SIG-M5 (cell line): ENCODE data around the gene PER2.

Experiments used
- DNase-seq: peaks from one replicate; lab custom pipeline; 2025; lab: John Stamatoyannopoulos, UW

Gene PER2

DNA sequence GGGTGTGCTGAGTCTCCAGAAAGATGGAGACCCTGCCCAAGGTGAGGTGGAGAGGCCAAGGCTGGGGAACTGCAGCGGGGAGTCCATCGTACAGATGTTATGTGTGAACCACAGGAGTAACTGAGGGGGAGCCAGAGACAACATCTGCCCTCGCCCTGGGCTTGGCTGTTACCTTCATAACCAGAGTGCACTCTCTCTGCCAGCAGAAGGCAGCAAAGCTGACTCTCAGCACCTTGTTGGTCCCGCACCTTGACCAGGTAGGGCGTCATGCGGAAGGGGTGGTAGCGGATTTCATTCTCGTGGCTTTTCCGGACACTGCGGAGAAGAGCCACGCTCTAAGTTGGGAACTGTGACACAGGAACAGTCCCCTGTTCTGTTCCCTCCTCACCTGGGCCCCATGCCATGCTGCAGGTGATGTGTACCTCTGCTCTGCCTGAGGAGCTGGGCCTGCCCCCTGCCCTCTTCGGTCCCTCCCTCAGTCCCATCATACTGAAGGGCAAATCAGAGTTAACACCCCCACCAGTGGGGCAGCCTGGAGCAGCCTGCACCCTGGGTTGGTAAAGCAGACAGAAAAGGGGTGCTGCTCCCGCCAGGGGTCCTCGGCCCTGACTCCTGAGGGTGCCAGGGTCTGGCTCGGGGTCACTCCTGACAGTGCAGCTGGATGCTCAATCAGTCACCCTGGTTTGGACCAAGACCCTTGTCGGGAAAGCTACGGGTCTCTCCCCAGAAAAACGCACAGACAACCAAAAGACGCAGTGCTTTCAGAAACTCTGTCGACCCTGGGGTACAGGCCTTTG lies 20.3 kb downstream of the PER2 start:
- no peak for DNase-seq

DNA sequence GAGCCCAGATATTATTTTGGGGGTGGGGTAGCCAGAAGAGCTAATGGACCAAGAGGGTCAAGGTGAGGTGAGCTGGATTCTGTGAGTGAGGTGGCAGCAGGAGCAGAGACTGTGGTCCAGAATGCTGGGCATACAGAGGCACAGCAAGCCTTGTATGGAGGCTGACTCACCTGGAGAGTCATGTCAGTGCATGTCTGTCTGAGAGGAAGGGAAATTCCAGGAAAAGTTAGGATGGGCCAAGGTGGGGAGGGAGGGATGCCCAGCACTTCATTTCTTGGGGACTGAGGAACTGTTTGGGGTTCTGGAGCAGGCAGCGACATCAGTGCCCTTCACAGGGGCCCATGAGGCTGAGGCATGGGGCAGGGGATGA lies 21.1 kb downstream of the PER2 start:
- no peak for DNase-seq

DNA sequence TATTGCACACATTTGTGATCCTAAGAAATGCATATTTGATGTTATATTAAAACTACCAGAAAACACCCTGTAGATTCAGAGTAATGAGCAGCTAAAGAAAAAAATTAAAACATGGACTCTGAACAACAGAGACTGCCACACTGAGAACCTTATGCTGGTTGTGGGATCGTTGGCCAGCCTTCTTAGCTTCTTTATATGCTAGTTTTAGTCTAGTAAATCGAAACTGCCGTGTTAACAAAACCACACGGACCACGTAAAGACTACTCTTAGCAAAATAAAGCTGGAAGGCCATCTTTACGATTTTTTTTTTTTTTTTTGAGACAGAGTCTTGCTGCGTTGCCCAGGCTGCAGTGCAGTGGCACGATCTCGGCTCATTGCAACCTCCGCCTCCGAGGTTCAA lies 22.8 kb downstream of the PER2 start:
- no peak for DNase-seq

DNA sequence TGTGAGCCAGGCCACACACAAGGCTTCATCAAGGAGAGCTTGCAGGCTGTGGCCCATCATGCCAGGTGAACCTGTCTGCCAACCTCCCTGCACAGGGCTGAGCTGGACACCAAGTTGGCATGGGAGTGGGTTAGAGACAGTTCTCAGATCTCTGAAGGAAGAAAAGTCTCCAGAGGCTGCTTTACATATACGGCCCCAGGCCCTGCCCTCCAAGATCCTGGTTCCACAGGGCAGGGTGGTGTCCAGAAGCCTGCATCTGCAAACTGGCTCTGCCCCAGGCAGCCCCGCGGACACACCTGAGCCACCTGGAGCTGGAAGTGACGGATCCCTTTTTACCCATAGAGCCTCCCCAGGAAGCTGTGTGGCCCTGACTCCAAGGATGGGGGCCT lies 24.3 kb downstream of the PER2 start:
- DNase-seq = no peak

DNA sequence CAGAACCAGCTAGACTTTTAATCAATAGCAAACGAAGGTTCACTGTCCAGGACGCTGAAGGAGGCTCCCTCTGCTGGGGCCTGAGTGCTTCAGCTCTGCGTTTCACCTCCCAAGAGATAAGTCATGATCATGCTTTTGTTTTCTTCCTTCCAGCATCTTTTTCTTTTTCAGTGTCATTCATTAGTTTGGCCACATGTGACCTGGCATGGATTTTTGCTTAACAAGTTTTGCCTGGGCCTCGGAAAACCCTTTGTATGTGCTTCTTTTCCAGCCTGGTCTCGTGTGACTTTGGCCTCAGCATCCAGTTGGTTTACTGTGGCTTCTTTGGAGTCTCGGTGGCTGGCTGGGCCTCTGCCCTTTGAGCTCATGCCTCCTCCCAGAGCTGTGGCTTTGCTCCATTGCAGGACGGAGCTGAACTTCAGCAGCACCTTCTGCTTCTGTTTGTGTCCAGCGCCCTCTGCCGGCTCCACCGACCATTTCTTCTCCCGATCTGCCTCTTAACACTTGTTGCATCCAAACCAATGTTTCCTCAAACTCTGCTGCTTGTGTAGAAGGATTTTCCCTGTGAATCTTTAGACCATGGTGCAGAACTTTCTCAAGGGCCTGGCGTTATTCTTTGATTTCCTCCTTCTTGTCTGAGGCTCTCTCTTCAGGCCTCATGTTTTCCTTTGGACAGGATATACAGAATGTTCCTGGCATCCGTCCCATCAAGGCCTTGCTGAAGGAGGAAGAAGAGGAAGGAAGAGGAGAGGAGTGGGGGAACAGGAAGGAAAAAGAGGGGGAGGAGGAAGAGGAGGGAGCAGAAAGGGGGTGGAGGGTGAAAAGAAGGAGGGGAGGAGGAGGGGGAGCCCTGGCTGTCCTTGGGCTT lies 25.0 kb downstream of the PER2 start:
- no peak for DNase-seq

DNA sequence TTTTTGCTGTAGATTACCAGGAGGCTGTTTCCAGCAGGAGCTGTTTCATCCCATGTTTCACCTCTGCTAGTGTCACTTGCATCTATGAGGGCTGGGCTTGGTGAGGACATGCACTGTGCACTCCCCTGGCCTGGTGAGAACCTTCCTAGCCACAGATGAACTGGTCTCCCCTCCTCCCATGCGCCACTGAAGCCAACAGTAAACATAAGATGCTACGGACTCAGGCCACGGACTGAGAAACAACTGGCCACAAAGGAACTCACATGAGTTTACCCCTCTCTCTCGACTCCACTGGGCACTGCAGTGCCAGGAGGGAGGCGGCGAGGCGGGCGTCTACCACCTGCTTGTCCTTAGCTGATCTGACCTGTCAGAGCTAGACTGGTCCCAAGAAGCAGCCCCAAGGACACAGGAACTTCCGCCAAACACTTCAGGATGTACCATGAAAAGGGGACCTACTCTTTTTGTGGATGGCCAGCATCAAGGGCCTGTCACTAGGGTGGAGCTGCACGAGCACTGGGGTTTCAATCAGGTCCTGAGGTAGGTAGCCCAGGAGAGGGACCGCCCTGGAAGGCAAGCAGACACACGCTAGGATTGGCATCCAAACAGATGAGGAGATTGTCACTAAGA lies 25.8 kb downstream of the PER2 start:
- DNase-seq = no peak

DNA sequence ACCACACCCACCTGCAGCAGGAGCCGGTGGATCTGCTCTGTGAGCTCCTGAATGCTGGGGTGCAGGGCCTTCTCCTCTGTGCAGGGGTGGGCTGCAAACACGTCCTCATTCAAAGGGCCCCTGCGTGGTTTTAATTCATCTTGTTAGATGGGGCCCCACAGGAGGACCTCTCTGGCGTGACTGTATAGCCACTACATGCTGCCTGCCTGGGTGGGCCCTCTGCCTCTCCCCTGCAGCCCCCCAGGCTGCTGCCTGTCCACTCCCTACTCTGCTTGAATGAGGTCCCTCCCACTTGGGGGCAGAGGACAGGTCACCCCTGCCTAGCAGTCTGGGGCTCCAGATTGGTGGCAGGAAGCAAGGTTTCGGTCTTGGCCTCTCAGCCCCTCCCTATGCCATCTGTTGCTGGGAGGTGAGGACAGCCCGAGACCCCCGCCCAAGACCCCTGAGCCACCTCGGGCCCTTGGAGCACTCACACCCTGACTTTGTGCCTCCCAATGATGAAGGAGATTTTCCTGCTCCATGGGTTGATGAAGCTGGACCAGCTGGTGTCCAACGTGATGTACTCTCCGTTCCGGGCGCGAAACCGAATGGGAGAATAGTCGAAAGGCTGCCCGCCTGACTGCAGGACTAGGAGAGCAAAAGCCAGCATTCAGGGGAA lies 26.6 kb downstream of the PER2 start:
- no peak for DNase-seq

DNA sequence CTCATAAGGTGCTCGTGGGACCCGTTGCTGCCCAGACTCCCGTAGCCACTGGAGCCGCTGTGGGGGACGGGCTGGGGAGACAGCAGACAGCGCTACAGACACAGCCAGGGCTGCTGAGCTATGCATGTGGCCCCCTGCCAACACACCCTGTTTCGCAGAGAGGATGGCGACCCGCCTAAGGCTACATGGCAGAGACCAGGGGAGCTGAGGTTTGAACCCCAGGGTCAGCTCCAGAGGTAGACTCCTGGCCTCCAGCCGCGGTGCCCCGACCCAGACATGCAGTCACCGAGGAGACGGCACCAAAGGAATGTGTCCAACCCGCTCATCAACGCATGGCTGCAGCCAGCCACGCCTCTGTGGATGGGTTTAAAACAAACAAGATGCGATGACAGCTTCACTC lies 27.5 kb downstream of the PER2 start:
- no peak for DNase-seq

DNA sequence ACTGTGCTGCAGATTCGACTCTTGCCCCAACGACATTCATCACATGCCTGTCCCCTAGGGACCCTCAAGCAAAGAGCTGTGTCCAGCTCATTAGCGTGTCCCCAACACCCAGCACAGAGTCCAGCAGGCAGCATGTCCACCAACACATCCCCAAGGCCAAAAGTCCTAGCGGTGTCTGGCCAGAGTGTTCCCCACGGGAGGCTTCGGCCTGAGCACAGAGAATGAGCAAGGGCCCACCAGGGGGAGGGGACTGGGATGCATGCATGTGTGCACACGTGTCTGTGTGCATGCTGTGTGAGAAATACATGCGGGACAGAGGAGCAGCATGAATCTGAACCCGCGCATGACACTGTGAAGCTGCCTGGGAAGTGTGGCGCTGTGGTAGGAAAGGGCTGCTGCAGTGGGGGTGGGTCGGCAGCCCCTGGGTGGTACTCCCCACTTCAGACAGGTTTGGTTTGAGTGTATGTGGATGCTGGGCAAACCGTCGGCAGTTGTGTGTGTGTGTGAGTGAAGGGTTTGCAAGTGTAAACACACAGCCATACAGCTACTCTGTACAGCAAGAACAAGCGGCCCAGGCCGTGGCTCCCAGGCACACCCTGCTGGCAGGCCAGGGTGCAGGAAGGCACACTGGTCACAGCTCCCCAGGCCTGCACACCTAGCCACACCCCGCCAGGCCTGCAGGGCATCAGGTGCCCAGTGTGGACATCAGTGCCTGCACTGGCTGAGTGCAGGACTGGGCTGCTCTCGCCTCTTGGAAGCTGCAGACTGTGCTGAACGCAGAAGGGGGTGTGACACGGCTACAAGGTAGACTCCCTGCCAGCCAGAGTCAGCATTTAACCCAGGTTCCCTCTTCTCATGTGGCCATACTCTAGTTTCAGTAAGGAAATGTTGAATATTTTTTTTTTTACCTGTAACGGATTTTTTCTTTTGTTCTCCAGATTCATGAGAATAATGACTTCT lies 29.1 kb downstream of the PER2 start:
- DNase-seq = no peak

DNA sequence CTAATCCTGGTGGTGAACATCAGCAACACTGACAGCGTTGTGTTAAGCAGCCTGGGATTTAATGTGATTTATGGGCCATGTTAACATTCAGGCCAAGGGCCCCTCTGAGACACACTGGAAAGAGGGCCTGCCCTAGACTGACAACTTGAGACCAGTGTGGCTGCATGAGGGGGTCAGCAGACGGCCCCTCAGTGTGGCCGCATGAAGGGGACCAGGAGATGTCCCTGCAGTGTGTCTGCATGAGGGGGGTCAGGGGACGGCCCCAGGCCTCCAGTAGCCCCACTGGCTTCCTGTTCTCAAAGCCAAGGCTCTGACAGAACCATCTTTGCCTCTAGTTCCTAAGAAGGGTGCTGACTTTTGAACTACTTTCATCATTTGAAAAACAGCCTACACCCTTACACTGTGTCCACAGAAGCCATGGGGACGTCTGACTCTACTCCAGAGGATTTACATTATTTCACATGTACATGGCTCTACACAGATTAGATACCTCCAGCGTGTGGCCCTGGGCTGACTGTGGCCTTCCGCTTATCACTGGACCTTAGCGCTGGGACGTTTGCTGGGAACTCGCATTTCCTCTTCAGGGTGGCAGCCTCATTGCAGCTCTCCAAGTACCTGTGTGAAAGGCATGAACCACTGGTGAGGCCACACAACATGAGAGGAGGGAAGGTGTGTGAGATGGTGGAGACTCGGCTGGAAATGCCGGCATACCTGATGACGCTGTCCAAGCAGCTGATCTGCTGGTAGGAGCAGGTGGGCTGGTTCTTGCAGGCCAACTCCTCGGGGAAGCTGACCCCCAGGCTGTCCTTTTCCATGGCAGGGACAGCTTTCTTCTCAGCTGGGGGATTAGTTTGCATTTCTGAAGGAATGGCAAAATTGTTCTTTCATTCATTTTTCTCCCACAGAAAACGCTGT lies 30.4 kb downstream of the PER2 start:
- no peak for DNase-seq

DNA sequence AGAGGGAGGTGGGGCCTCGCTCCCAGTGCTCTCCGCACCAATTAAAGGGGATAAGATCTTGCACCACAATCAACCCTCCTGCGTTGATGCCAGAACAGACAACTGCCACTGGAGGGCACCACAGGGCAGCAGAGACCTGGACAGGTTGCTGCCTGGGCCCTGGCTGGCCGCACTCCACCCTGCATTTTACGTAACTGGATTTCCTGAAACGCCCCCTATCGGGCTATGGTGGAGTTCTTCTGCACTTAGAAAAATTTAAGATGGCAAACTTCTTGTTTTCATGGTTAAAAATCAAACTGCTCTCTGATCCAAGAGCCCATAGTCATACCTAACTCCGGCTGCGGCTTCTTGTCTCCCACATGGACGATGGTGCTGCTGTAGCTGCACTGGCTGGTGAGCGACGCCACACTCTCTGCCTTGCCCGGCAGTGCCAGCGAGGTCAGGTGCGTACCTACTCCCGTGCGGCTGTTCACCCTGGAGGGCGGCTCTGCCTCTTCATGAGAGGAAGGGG lies 31.8 kb downstream of the PER2 start:
- no peak for DNase-seq

DNA sequence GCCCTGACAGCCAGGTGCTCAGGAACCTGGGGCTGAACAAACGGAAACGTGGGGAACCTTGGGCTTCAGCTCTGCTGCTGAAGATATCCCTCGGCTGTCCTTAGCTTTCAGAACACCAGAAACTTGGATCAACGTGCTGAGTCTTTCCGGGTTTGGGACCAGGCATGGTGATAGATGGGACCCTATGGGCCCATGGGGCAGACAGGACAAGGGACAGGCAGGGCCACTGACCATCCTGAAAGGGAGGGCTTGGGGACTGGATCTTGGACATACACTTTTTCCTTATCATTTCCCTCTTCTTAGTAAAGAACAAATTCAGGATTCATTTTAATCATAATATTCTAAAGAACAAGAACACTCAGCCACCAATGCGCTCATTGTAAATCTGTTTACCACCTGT lies 32.3 kb downstream of the PER2 start:
- no peak for DNase-seq

DNA sequence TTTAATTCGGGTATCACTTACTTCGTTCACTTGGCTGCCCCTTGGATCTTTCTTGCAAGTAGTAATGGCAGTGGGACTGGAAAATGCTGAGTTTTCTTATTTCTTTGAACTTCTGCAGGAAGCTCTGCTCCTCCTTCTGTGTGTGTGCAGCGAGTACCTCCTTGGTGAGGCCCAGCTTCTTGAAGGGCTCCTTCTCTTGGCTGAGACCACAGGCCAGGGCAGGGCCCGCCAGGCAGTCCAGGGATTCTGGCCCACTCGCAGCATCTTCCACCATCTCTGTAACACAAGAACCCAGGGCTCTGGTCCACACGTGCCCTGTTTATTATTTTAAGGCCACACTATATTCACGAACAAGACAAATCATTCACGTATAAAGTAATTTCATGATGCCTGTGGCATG lies 32.8 kb downstream of the PER2 start:
- no peak for DNase-seq

DNA sequence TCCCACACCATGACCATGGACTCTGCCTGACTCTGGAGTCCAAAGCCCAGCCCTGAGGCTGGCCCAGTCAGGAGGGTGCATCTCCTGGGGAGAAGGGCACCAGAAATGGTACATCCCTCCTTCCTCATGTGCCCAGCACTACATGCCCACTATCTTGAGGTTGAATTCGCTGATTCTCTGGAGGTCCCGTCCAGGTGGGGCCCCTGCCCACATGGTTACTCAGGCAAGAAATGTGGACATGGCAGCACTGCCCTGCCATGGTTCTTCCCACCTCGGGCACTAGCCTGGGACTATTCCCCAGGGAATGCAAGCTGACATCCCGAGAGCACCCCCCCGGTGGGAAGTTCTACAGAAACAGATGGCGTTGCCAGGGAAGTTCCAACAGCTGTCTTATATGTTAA lies 33.3 kb downstream of the PER2 start:
- no peak for DNase-seq

DNA sequence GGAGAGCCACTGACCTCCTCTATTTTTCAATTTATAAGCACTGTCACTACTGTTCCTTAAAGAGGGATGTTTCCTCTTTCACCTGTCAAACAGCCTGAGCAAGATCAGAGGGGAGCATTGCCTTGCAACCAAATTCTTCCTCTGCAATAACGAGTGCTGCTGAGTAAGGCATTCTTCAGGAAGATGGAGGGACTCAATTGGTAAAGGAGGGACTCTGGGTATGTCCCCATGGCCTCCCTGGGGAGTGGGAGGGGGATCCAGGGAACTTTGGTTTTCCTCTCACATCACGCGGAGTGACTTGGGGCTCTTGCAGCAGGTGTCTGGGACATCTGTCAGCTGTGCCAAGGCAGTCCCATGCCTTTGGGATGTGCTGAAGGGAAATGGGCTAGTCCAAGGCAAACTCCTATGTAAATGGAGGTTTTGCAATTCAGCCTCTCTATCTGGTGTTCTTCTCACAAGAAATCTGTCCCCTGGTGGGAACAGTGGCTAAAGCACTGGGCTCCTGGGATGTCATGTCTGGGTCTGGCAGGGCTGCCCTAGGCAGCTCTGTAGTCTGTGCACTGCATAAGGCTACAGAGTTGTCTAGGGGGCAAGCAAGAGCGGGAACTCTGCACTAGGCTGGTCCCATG lies 34.2 kb downstream of the PER2 start:
- no peak for DNase-seq

DNA sequence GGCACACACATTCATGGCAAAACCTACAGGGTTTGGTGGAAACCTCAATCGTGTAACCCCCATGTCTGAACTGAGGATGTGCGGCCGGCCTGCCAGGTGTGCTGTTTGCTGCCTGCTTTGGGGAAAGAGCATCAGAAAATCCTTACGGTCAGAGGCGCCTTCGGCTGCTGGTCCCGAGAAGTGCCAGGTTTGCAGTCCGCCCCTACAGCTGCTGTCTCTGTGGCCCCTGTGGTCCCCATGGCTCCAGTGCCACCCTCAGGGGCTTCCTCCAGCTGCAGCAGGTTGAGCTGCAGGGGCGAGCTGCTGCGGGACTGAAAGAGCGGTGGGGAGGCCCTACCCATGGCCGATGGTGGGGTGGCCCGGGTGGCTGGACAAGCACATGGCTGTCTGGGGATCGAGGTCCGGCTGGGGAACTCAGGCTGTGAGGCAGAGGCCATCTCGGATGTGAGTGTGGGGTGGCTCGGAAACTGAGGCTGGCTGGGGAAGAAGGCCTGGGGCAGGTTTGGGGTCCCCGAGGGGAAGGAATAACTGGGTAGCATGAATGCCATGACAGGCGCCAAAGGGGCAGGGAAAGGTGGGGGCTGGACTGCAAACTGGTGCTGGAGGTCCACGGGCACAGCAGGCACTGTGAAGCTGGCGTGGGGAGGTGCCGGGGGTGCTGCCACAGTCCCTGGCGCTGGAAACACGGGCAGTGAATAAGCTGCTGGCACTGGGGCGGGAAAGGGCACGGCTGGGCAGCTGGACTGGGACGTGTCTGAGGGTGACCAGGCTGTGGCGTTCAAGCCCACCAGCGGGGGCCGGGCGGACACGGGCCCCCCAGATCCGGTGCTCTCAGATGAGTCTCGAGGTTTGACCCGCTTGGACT lies 35.4 kb downstream of the PER2 start:
- DNase-seq = no peak

DNA sequence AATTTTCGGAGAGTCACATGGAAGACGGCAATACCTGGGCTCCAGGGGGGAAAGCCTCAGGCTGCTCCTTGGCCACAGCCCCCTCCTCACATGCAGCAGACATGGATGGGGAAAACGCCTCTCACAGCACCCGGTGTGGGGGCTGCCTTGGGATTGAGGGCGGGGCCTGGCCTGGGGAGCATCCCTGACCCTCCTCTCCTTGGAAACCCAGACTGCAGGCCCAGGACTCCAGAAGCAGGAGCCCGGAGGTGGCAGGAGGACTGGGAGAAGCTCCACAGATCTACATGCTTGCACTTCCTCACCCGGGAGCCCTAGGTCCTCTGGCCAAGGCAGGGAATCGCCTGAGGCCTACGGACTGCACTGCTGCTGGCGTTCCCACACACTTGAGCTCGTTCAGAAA lies 36.4 kb downstream of the PER2 start:
- no peak for DNase-seq

DNA sequence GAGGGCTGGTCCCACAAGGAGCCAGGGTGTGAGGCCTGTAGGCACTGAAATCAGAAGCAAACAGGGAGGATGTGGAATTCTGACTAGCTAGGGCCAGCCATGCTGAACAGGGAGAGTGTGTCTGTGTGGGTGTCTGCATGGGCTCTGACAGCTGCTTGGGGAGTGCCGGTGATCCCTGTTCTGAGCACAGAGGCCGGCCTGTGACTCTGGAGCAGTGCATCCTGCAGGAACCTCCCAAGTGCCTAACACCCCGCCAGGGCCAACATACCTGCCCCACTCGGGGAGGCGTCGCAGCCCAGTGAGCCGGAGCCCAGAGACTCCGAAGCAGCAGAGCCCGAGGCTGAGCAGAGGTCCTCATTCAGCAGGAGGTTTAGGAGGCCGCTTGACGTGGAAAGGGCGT lies 37.1 kb downstream of the PER2 start:
- no peak for DNase-seq

DNA sequence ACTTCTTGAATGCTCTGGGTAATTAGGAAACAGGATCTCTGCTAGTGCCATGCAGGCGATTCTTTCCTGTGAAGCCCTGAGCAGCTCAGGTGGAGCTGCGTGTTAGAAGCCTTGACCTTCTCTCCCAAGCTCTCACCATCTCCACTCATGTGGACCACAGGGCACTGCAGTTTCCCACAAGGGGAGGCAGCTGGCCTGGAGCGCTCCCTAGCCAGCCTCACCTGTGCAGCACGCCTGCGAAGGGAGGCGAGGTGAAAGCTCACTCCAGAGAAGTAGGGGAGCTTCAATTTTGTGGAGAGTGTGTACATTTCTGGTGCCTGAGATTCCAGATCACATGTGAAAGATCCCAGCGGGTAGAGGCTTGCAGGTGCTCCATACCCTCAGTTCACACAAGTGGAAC lies 37.5 kb downstream of the PER2 start:
- no peak for DNase-seq
